Hematopoietic multipotent progenitor cell treated with erythropoietin and hydrocortisone succinate and interleukin-3 and kit ligand, for 4 days (in vitro differentiated cells): ENCODE measurements around the gene CUEDC1.
A peak's percentile ranks its signal among the peaks of the same experiment; 100 is the strongest.
"Not testable (repeated sequence)": the region's sequence is repeated elsewhere in the genome, so short reads cannot be mapped to it uniquely, and the experiment has no call there.

Experiments used
- DNase-seq: peaks from one replicate; pipeline ENCODE4 v3.0.0-alpha.2; 2015

Gene CUEDC1

GRCh38 chr17:57859601-57860413 lies 95.4 kb downstream of the CUEDC1 start:
- no peak for DNase-seq

DNA sequence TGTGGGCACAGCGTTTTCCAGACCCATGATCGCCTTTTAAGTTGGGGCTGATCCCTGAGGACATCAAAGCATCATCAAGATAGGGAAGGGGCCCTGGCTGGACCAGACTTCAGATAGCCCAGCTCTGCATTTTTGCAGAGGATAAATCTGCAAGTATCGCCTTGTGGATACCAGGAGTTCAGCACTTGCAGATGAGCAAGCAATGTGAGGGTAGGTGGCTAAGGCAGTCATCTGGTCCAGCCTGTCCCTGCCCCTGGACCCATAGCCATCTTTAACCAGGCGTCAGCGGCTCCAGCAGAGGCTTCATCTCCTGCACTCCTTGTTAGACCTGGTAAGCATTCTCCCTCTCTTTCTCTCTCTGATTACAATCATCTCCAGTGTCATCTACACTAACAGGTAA lies 96.4 kb downstream of the CUEDC1 start:
- no peak for DNase-seq

- DNase-seq, result no peak
Observed at GRCh38 chr17:57856792-57857620, 98.2 kb downstream of the CUEDC1 start.

- DNase-seq, result no peak
Observed at GRCh38 chr17:57855391-57856035, 99.7 kb downstream of the CUEDC1 start.

DNA sequence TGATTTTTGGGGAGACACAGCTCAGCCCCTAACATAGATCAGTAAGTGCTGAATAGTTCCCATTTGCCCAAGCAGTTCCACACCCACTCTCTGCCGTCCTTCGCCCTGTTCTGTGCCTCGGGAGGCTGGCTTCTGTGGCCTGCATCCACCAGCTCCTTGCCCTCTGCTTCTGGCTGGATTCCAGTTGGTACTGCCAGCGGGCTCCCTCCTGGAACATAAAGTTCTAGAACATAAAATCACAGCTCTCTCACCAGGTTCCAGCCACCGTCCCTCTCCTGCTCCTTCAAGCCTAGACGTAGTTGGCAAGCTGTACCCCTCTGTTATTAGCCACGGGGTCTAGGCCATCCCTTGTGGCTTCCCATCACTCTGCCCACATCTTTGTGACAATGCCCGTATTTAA lies 101.5 kb downstream of the CUEDC1 start:
- no peak for DNase-seq

DNA sequence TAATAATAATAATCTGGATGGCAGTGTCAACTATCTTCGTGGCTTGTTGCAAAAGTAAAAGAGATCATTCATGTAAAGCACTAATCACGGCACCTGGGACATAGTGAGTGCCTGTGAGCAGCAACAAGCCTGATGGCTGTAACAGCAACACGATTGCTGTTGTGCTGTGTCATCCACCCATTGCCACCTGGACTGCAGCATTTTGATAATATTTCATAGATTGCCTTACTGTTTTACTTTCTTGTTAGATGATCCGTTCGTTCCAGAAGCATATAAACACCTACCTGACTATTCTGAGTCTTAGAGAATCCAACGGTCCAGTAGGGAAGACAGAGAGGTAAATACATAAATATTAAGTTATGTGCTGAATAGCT lies 102.3 kb downstream of the CUEDC1 start:
- no peak for DNase-seq

GRCh38 chr17:57852092-57852954 lies 102.9 kb downstream of the CUEDC1 start:
- DNase-seq, result no peak

- peak; percentile 99 for DNase-seq
Observed at GRCh38 chr17:57849874-57850754, 105.1 kb downstream of the CUEDC1 start, which contains the start of gene MRPS23. Gene MRPS23, minus strand, starts transcription at chr17:57850044. Its CDS starts 34 bp downstream, at chr17:57850010.

- peak; percentile 59 for DNase-seq
Observed at GRCh38 chr17:57849163-57849873, 105.9 kb downstream of the CUEDC1 start.

- not testable (repeated sequence) for DNase-seq
Observed at GRCh38 chr17:57846056-57846945, 108.9 kb downstream of the CUEDC1 start.

- peak; percentile 23 for DNase-seq
Observed at GRCh38 chr17:57842280-57842679, 112.9 kb downstream of the CUEDC1 start.

GRCh38 chr17:57839571-57839923 lies 115.7 kb downstream of the CUEDC1 start:
- no peak for DNase-seq

GRCh38 chr17:57838857-57839570 lies 116.2 kb downstream of the CUEDC1 start:
- DNase-seq, result no peak

DNA sequence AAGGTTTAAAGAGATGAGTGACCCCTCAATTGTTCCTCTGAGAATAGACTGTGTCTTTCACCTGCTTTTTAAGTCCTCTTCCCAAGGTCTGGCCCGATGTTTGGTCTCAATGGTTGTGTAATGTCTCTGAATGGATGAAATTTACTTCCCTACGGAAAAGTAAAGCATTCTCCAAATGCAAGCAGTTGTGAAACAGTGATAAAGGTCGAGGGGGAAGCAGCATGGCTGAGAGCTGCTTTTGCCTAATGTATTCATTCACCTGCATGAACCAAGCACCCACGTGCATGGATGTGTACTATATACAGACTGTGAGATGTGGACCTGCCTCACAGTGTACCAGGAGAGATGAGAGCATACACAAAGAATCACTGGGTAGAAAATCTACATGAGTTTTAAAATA lies 116.8 kb downstream of the CUEDC1 start:
- no peak for DNase-seq

DNA sequence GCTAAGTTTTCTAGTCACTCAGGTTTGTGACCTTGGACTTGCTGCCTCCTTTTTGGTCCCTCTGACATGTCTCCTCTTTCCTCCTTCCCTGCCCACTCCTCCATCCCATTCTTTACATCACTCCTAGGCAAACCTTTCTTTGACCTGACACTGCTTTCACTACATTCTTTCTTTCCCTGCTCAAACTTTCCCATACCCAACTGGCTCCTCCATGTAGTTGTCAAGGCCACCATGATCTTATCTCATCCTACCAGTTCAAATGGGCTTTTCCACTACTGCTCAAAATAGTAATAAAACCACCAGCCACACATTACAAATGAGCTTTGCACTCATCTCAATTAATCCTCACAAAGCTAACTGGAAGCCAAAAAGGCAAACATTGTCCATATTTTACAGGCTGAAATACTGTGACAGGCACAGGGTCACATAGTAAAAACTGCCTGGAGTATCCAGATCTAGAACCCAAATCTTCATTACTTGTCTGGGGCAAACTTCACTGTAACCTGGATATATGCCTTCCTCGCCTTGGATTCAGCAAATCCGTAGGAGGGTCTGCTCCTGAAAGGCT lies 119.8 kb downstream of the CUEDC1 start:
- DNase-seq, result no peak

DNA sequence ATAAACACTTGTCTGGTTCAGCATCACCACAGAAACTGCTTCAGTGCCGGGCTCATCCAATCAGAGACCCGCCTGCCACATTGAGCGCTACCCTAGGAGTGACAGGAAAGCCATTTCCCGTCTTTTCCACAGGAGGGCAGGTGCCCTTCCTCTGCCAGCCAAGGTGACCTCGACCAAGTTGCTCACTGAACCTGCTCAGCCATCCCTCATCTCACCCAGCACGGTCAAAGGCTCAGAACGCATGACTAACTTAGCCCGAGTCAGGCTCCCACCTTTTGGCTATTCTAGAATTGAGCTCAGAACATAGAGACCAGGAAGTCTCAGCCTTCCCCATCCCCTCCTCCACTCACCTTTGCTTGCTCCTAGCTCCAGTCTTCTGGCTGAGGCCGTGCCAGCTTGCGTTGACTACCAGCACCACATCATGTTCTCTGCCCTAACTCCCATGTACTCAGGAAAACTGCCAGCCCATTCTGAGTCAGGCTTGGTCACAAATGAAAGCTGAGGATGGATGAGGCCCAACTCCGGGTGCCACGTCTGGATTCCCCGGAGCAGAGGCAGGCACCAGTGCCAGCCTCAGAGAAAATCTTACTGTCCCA lies 121.0 kb downstream of the CUEDC1 start:
- no peak for DNase-seq

- DNase-seq, result peak; percentile 85
Observed at GRCh38 chr17:57833179-57833939, 121.9 kb downstream of the CUEDC1 start.
